IMR-90 (cell line): ENCODE results near the gene CELSR2. TPM values are rescaled to one million over a fixed set of nuclear protein-coding genes. Genes with fewer than 3 reads are reported as not detected.

Source experiments
- ATAC-seq: fragments of 200-7000 bp; cut with Tn5 transposase; 2 replicates; pipeline ENCODE4 v1.9.1; 2020; ENCODE audit warnings: low read depth, mild to moderate bottlenecking, moderate library complexity
- BruUV-seq: library from RNA; stranded (reverse); fragments of 400-500 nt; replicated peaks from 2 replicates; lab custom pipeline; 2021; lab: Mats Ljungman, UMichigan
- CTCF ChIA-PET: fragments of 300-600 bp; formaldehyde crosslinking; extraction: SDS; loops from one replicate; lab custom pipeline; 2021; ENCODE audit warnings: antibody characterized with exemption; lab: Yijun Ruan, JAX
- POLR2A ChIA-PET: fragments of 300-600 bp; sonication (Branson Sonifier 250); formaldehyde crosslinking; loops from one replicate; lab custom pipeline; 2022; ENCODE audit warnings: antibody characterized with exemption; ENCODE audit not compliant: unreplicated experiment; lab: Charles Lee
- DNase-seq: peaks from one replicate; pipeline ENCODE4 v3.0.0; 2013
- H2AFZ ChIP-seq: replicated peaks from 2 replicates; pipeline ENCODE3; 2013; ENCODE audit warnings: low read length, mild to moderate bottlenecking; ENCODE audit not compliant: poor library complexity
- H2AK5ac ChIP-seq: 2 replicates; pipeline ENCODE4 v1.6.1; 2013; ENCODE audit warnings: low read depth, low read length, inconsistent platforms
- H2AK9ac ChIP-seq: replicated peaks from 2 replicates; pipeline ENCODE3; 2013; ENCODE audit warnings: mild to moderate bottlenecking, low read depth, low read length, moderate library complexity; ENCODE audit not compliant: poor library complexity
- H2BK120ac ChIP-seq: 2 replicates; pipeline ENCODE4 v1.6.1; 2013; ENCODE audit warnings: low read depth, low read length, inconsistent platforms
- H2BK15ac ChIP-seq: 3 replicates; pipeline ENCODE4 v1.6.1; 2013; ENCODE audit warnings: low read depth, low read length, inconsistent platforms
- H2BK20ac ChIP-seq: 2 replicates; pipeline ENCODE4 v1.6.1; 2013; ENCODE audit warnings: low read depth, mild to moderate bottlenecking, inconsistent platforms, low read length, moderate library complexity
- H2BK5ac ChIP-seq: 2 replicates; pipeline ENCODE4 v1.6.1; 2013; ENCODE audit warnings: mild to moderate bottlenecking, low read depth, low read length, inconsistent platforms; ENCODE audit not compliant: poor library complexity, severe bottlenecking
- H3K14ac ChIP-seq: replicated peaks from 2 replicates; pipeline ENCODE4 v1.6.1; 2013; ENCODE audit warnings: low read depth, low read length, inconsistent platforms
- H3K18ac ChIP-seq: 2 replicates; pipeline ENCODE4 v1.6.1; 2013; ENCODE audit warnings: low read depth, low read length, control low read depth
- H3K23ac ChIP-seq: 2 replicates; pipeline ENCODE4 v1.6.1; 2013; ENCODE audit warnings: low read depth, low read length, inconsistent platforms
- H3K27ac ChIP-seq: 2 replicates; pipeline ENCODE4 v1.5.1; 2013; ENCODE audit warnings: mild to moderate bottlenecking, control low read depth, low read length; ENCODE audit not compliant: insufficient read depth
- H3K27me3 ChIP-seq: 2 replicates; pipeline ENCODE4 v1.6.1; 2013; ENCODE audit warnings: low read length; ENCODE audit not compliant: control insufficient read depth, insufficient read depth
- H3K36me3 ChIP-seq: 2 replicates; pipeline ENCODE4 v1.6.1; 2013; ENCODE audit warnings: low read length, mixed read lengths; ENCODE audit not compliant: control insufficient read depth, insufficient read depth
- H3K4ac ChIP-seq: 2 replicates; pipeline ENCODE4 v1.6.1; 2013; ENCODE audit warnings: low read depth, low read length, inconsistent platforms
- H3K4me1 ChIP-seq: 2 replicates; pipeline ENCODE4 v1.6.1; 2013; ENCODE audit warnings: low read length, mixed read lengths; ENCODE audit not compliant: control insufficient read depth, insufficient read depth
- H3K4me2 ChIP-seq: 2 replicates; pipeline ENCODE4 v1.6.1; 2013; ENCODE audit warnings: low read depth, mild to moderate bottlenecking, control low read depth, low read length, moderate library complexity
- H3K4me3 ChIP-seq: 2 replicates; pipeline ENCODE4 v1.5.1; 2013; ENCODE audit warnings: low read depth, mild to moderate bottlenecking, control low read depth, low read length, moderate library complexity; ENCODE audit not compliant: insufficient read depth
- H3K56ac ChIP-seq: 2 replicates; pipeline ENCODE4 v1.6.1; 2013; ENCODE audit warnings: low read length, inconsistent platforms; ENCODE audit not compliant: insufficient read depth; ENCODE audit errors: extremely low read depth
- H3K79me1 ChIP-seq, 2 experiments: 2 replicates each; pipeline ENCODE4 v1.6.1; 2013; ENCODE audit warnings: low read length in 2 of 2, inconsistent platforms in 1 of 2, low read depth in 1 of 2
- H3K9ac ChIP-seq: 2 replicates; pipeline ENCODE4 v1.6.1; 2013; ENCODE audit warnings: low read depth, low read length, control low read depth
- H3K9me1 ChIP-seq: 2 replicates; pipeline ENCODE4 v1.6.1; 2013; ENCODE audit warnings: low read length, inconsistent platforms; ENCODE audit not compliant: insufficient read depth
- H3K9me3 ChIP-seq: 2 replicates; pipeline ENCODE4 v1.6.1; 2013; ENCODE audit warnings: low read length; ENCODE audit not compliant: control insufficient read depth, insufficient read depth
- H4K20me1 ChIP-seq: 2 replicates; pipeline ENCODE4 v1.6.1; 2013; ENCODE audit warnings: low read length, inconsistent platforms; ENCODE audit not compliant: insufficient read depth
- H4K5ac ChIP-seq: 2 replicates; pipeline ENCODE4 v1.6.1; 2013; ENCODE audit warnings: mild to moderate bottlenecking, low read depth, low read length, control low read depth
- H4K8ac ChIP-seq, 2 experiments: 2 replicates each; pipeline ENCODE4 v1.6.1; 2013; ENCODE audit warnings: low read depth in 2 of 2, low read length in 2 of 2, control low read depth in 1 of 2, inconsistent platforms in 1 of 2
- H4K91ac ChIP-seq: 2 replicates; pipeline ENCODE4 v1.6.1; 2013; ENCODE audit warnings: low read depth, low read length, inconsistent platforms; ENCODE audit not compliant: insufficient read depth
- BHLHE40 ChIP-seq: fragments of 150-350 bp; IDR thresholded peaks from 2 replicates; pipeline ENCODE4 v1.6.1; 2016; ENCODE audit warnings: mild to moderate bottlenecking, low read depth, low read length
- CHD1 ChIP-seq: IDR thresholded peaks from 2 replicates; pipeline ENCODE4 v1.6.1; 2012; ENCODE audit warnings: low read depth, low read length, improper control_type of control experiment
- ELK1 ChIP-seq: fragments of 150-350 bp; IDR thresholded peaks from 2 replicates; pipeline ENCODE4 v1.6.1; 2016; ENCODE audit warnings: low read depth, mild to moderate bottlenecking, low read length, moderate library complexity, borderline replicate concordance
- NFE2L2 ChIP-seq: fragments of 150-350 bp; IDR thresholded peaks from 2 replicates; pipeline ENCODE4 v1.6.1; 2016; ENCODE audit warnings: low read depth, mild to moderate bottlenecking, low read length
- POLR2A ChIP-seq: IDR thresholded peaks from 2 replicates; pipeline ENCODE4 v1.6.1; 2012; ENCODE audit warnings: mild to moderate bottlenecking, low read depth, low read length
- RAD21 ChIP-seq: IDR thresholded peaks from 2 replicates; pipeline ENCODE4 v1.6.1; 2012; ENCODE audit warnings: low read length, improper control_type of control experiment
- SMC3 ChIP-seq: fragments of 150-350 bp; IDR thresholded peaks from 2 replicates; pipeline ENCODE4 v1.6.1; 2016; ENCODE audit warnings: low read depth, mild to moderate bottlenecking, antibody characterized with exemption, low read length, moderate library complexity
- WGBS, 2 experiments: methylation state at CpG; one replicate each; pipeline versions ENCODE4 v1.1.5 to v1.1.7; 2013; ENCODE audit warnings: missing lambda C conversion rate in 2 of 2; ENCODE audit not compliant: insufficient read length in 1 of 2; ENCODE audit errors: extremely low coverage in 2 of 2; 5-methylcytosine and 5-hydroxymethylcytosine counted together
- dilution Hi-C: fragments of 300-500 bp; cut with HindIII; formaldehyde crosslinking; loops from one replicate; pipeline ENCODE4 v1.14.3; 2018; ENCODE audit warnings: low sequenced_read_pairs; ENCODE audit not compliant: unreplicated experiment
- in situ Hi-C: fragments of 300-500 bp; cut with MboI; formaldehyde crosslinking; loops from 3 replicates; pipeline ENCODE4 v1.14.3; 2019; ENCODE audit warnings: low sequenced_read_pairs, inconsistent platforms, mixed read lengths
- intact Hi-C: fragments of 100-400 bp; cut with micrococcal nuclease; formaldehyde crosslinking; loops from 2 replicates; pipeline ENCODE4 v1.10.0; 2022
- polyA plus RNA-seq, 3 experiments: library from polyadenylated mRNA; depleted of rRNA; stranded (reverse); fragments of >200 nt; gene quantifications; 2 replicates each; pipeline ENCODE4 v1.2.3, GENCODE V29; 2012; ENCODE audit warnings: low replicate concordance in 1 of 3
- total RNA-seq: library from RNA; depleted of rRNA; stranded (reverse); fragments of >200 nt; gene quantifications from 2 replicates; pipeline ENCODE4 v1.2.3, GENCODE V29; 2012
- TF ChIP-seq, protein P1 (sequence below): conservative IDR thresholded peaks from 2 replicates; pipeline ENCODE4 v1.5.1; 2012; ENCODE audit warnings: mild to moderate bottlenecking, low read depth, low read length, improper control_type of control experiment

CELSR2 gene
- total and polyA plus RNA-seq, 2 of the 4 experiments (the other 2 are of a cell fraction): 1.3 to 5.3 TPM

DNA sequence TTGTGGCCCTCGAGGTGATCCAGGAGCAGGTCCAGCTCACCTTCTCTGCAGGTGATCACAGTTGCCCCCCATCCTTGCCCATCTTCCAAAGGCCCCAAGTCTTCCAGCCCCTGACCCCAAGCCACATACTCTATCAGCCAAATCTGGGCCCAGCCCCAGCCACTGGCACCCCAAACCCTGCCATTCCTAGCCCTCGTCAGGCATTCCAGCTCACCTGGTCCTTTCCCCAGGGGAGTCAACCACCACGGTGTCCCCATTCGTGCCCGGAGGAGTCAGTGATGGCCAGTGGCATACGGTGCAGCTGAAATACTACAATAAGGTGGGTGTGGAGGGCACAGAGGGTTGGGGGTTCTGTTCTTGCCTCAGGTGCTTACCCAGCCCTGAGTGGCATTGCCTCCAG is 12.2 kb downstream of the CELSR2 start:
- no peak for DNase-seq
- POLR2A ChIA-PET: no interaction called here
- in situ Hi-C loops: loop anchor here (10.0 kb wide), 1 partner anchor 273 kb away; the partner anchor contains the start of gene GPR61

More for the DNA sequence above, 12.2 kb downstream of the CELSR2 start:
- H2BK15ac ChIP-seq: no peak overlapping the region
- no peak overlapping the region for H3K27ac ChIP-seq
- H3K18ac ChIP-seq: no peak overlapping the region
- H4K5ac ChIP-seq: no peak overlapping the region
- H2AK9ac ChIP-seq: peak overlapping the region; percentile 48
- TF ChIP-seq BHLHE40: no peak
- no peak for TF ChIP-seq POLR2A
- TF ChIP-seq NFE2L2: no peak
- no peak for TF ChIP-seq SMC3
- TF ChIP-seq RAD21: no peak
- TF ChIP-seq ELK1: no peak
- no peak for TF ChIP-seq CHD1
- TF ChIP-seq, protein P1, sequence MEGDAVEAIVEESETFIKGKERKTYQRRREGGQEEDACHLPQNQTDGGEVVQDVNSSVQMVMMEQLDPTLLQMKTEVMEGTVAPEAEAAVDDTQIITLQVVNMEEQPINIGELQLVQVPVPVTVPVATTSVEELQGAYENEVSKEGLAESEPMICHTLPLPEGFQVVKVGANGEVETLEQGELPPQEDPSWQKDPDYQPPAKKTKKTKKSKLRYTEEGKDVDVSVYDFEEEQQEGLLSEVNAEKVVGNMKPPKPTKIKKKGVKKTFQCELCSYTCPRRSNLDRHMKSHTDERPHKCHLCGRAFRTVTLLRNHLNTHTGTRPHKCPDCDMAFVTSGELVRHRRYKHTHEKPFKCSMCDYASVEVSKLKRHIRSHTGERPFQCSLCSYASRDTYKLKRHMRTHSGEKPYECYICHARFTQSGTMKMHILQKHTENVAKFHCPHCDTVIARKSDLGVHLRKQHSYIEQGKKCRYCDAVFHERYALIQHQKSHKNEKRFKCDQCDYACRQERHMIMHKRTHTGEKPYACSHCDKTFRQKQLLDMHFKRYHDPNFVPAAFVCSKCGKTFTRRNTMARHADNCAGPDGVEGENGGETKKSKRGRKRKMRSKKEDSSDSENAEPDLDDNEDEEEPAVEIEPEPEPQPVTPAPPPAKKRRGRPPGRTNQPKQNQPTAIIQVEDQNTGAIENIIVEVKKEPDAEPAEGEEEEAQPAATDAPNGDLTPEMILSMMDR: no peak
- CTCF ChIA-PET: interaction anchor here (1.6 kb wide), 1 partner anchor 138 kb away, joined by 4 read pairs; no protein-coding TSS in a partner anchor
- H3K4me1 ChIP-seq: no peaks in the 10 kb centered on the region
- H3K56ac ChIP-seq: no peak overlapping the region
- H3K79me1 ChIP-seq: no peaks in the 10 kb centered on the region
- no peak overlapping the region for H3K4ac ChIP-seq
- H3K27me3 ChIP-seq: no peaks in the 10 kb centered on the region
- no peaks in the 10 kb centered on the region; the same call in 1 of the 2 replicates for H3K9me1 ChIP-seq
- H3K4me2 ChIP-seq: no peak overlapping the region
- H3K4me3 ChIP-seq: no peak overlapping the region
- no peak overlapping the region for H2BK5ac ChIP-seq
- no peak overlapping the region for H2AFZ ChIP-seq
- no TSS peak for BruUV-seq
- no peaks in the 10 kb centered on the region for H3K36me3 ChIP-seq
- no peak overlapping the region for H2BK20ac ChIP-seq
- no peak overlapping the region for H2AK5ac ChIP-seq
- H2BK120ac ChIP-seq: no peak overlapping the region
- dilution Hi-C loops: no loop called here
- H4K91ac ChIP-seq: no peak overlapping the region
- no peak overlapping the region for H4K8ac ChIP-seq
- H3K14ac ChIP-seq: no peak overlapping the region
- 100% methylated on average over 1 of the region's 6 CpGs; no CpG with 5 or more reads in 1 of the 2 experiments for WGBS, 2 experiments
- no peak for ATAC-seq
- H3K23ac ChIP-seq: no peak overlapping the region
- intact Hi-C loops: loop anchor here (5.0 kb wide), 1 partner anchor 271 kb away; no protein-coding TSS in a partner anchor
- H3K9ac ChIP-seq: no peak overlapping the region
- no peaks in the 10 kb centered on the region for H3K9me3 ChIP-seq
- no peaks in the 10 kb centered on the region for H4K20me1 ChIP-seq
